GM12878 (cell line): ENCODE measurements around the gene SRSF7. TPM values are rescaled to one million over a fixed set of nuclear protein-coding genes. Genes with fewer than 3 reads are reported as not detected.

ENCODE experiments used
- BHLHE40 ChIP-seq, 2 experiments: fragments of 450-650 bp in 1 of 2; IDR thresholded peaks; 2 replicates each; pipeline ENCODE4 v1.6.1; 2011 to 2017; ENCODE audit warnings: low read depth in 2 of 2, borderline replicate concordance in 1 of 2, improper control_type of control experiment in 1 of 2, low read length in 1 of 2, mild to moderate bottlenecking in 1 of 2
- ESRRA ChIP-seq: IDR thresholded peaks from 2 replicates; pipeline ENCODE4 v1.6.1; 2012; ENCODE audit warnings: mild to moderate bottlenecking, low read length, improper control_type of control experiment
- EZH2 ChIP-seq: IDR thresholded peaks from 2 replicates; pipeline ENCODE4 v1.6.1; 2012; ENCODE audit warnings: low read depth, mild to moderate bottlenecking, control low read depth, inconsistent platforms, low read length, borderline replicate concordance; ENCODE audit not compliant: control insufficient read depth
- FOXM1 ChIP-seq: IDR thresholded peaks from 2 replicates; pipeline ENCODE4 v1.6.1; 2012; ENCODE audit warnings: low read depth, mild to moderate bottlenecking, inconsistent platforms, low read length, moderate library complexity
- GATAD2B ChIP-seq: fragments of 450-650 bp; conservative IDR thresholded peaks from 2 replicates; pipeline ENCODE4 v1.6.1; 2017; ENCODE audit warnings: low read depth, mild to moderate bottlenecking, moderate library complexity
- IKZF1 ChIP-seq: fragments of 450-650 bp; conservative IDR thresholded peaks from 2 replicates; pipeline ENCODE4 v1.6.1; 2017; ENCODE audit warnings: antibody characterized with exemption, mild to moderate bottlenecking
- MXI1 ChIP-seq: fragments of 150-350 bp; IDR thresholded peaks from 2 replicates; pipeline ENCODE4 v1.6.1; 2011; ENCODE audit warnings: low read depth, mild to moderate bottlenecking, inconsistent platforms, low read length, improper control_type of control experiment
- NFYB ChIP-seq: IDR thresholded peaks from 2 replicates; pipeline ENCODE4 v1.6.1; 2011; ENCODE audit warnings: low read depth, mild to moderate bottlenecking, low read length, improper control_type of control experiment, moderate library complexity; ENCODE audit not compliant: insufficient read depth
- NR2C2 ChIP-seq: IDR thresholded peaks from 2 replicates; pipeline ENCODE4 v1.6.1; 2011; ENCODE audit warnings: borderline replicate concordance, low read depth; ENCODE audit not compliant: control insufficient read depth, insufficient read length
- PML ChIP-seq: IDR thresholded peaks from 2 replicates; pipeline ENCODE4 v1.6.1; 2012; ENCODE audit warnings: low read length, inconsistent platforms
- POLR2AphosphoS5 ChIP-seq: IDR thresholded peaks from 2 replicates; pipeline ENCODE4 v1.6.1; 2011; ENCODE audit warnings: mild to moderate bottlenecking, low read length, inconsistent platforms
- RCOR1 ChIP-seq: conservative IDR thresholded peaks from 2 replicates; pipeline ENCODE4 v1.6.1; 2012; ENCODE audit warnings: low read depth, low read length, improper control_type of control experiment
- SMC3 ChIP-seq: IDR thresholded peaks from 2 replicates; pipeline ENCODE4 v1.6.1; 2011; ENCODE audit warnings: low read length, improper control_type of control experiment, borderline replicate concordance
- TAF1 ChIP-seq: IDR thresholded peaks from 2 replicates; pipeline ENCODE4 v1.6.1; 2011; ENCODE audit warnings: mild to moderate bottlenecking, low read depth, low read length, borderline replicate concordance
- YY1 ChIP-seq: IDR thresholded peaks from 2 replicates; pipeline ENCODE4 v1.6.1; 2011; ENCODE audit warnings: low read depth, mild to moderate bottlenecking, low read length
- ZNF217 ChIP-seq: fragments of 450-650 bp; IDR thresholded peaks from 2 replicates; pipeline ENCODE4 v1.6.1; 2017; ENCODE audit warnings: antibody characterized with exemption, mild to moderate bottlenecking
- ZNF384 ChIP-seq: IDR thresholded peaks from 2 replicates; pipeline ENCODE4 v1.6.1; 2012; ENCODE audit warnings: low read depth, mild to moderate bottlenecking, low read length, improper control_type of control experiment, borderline replicate concordance
- polyA plus RNA-seq, 11 experiments: library from polyadenylated mRNA; depleted of rRNA in 4 of 11; unstranded in 6 of 11; stranded (reverse) in 5 of 11; fragments of >200 nt; fragmentation: Nextera tagmentation in 4 of 11; fragmentation: Illumina TruSeq in 1 of 11; extraction: Ambion mirVana in 4 of 11; extraction: Trizol in 1 of 11; gene quantifications; 1 replicate in 1 of 11; 2 replicates in 10 of 11; pipeline versions ENCODE4 v1.2.1 to v1.2.3, GENCODE V29; 2011 to 2016; ENCODE audit warnings: inconsistent platforms in 2 of 11, missing spikeins in 2 of 11, low read depth in 1 of 11
- total RNA-seq, 4 experiments: library from RNA; depleted of rRNA in 3 of 4; stranded (reverse); fragments of >200 nt in 3 of 4; fragmentation: Illumina TruSeq in 1 of 4; extraction: Trizol in 1 of 4; gene quantifications; 2 replicates each; pipeline versions ENCODE4 v1.2.1 to v1.2.3, GENCODE V29; 2013 to 2021
- TF ChIP-seq, protein P1 (sequence below): fragments of 450-650 bp; IDR thresholded peaks from 2 replicates; pipeline ENCODE4 v1.6.1; 2018; ENCODE audit warnings: mild to moderate bottlenecking, low read depth, moderate library complexity; ENCODE audit not compliant: partially characterized antibody
- TF ChIP-seq, protein P2 (sequence below): IDR thresholded peaks from 2 replicates; pipeline ENCODE4 v1.6.1; 2012; ENCODE audit warnings: low read depth, low read length, improper control_type of control experiment
- TF ChIP-seq, protein P3 (sequence below): IDR thresholded peaks from 2 replicates; pipeline ENCODE4 v1.6.1; 2011; ENCODE audit warnings: mild to moderate bottlenecking, low read depth, low read length, moderate library complexity; ENCODE audit not compliant: insufficient replicate concordance
- TF ChIP-seq, protein P4 (sequence below): fragments of 450-650 bp; IDR thresholded peaks from 2 replicates; pipeline ENCODE4 v1.6.1; 2017; ENCODE audit warnings: mild to moderate bottlenecking, low read depth, inconsistent platforms; ENCODE audit not compliant: poor library complexity, severe bottlenecking

SRSF7 gene
- total and polyA plus RNA-seq, 10 of the 15 experiments (the other 5 are each of a cell fraction or from before 2014, with no cell fraction given), result 205 to 785 (median 408) TPM

DNA sequence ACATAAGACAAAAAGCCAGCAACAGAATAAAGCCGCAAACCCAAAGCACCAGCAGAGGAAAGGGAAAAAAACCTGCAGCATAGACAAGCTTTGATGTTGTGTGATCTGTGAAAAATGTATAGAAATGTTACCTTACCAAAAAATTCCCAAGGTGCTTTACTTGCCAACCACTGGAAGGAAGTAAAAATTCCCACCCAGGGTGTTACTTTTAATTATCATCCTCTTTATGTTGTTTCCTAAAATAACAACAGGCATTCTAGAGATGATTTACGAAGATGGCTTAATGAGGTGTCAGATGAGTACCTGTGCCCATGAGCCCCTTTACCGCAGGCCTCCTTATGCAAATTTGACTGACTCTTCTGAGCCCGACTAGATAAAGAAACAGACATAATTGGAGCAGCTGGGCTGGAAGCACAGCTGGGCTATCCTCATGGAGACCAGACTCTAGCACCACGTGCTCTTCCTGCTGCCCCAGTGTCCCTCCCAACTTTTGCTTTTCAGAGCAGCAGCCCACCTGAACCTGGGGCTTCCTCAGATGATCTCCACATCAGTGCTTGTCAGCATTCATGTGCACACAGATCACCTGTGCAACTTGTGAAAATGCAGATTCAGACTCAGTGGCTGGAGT, 41.5 kb downstream of the SRSF7 start (continued):
- TF ChIP-seq, protein P1, sequence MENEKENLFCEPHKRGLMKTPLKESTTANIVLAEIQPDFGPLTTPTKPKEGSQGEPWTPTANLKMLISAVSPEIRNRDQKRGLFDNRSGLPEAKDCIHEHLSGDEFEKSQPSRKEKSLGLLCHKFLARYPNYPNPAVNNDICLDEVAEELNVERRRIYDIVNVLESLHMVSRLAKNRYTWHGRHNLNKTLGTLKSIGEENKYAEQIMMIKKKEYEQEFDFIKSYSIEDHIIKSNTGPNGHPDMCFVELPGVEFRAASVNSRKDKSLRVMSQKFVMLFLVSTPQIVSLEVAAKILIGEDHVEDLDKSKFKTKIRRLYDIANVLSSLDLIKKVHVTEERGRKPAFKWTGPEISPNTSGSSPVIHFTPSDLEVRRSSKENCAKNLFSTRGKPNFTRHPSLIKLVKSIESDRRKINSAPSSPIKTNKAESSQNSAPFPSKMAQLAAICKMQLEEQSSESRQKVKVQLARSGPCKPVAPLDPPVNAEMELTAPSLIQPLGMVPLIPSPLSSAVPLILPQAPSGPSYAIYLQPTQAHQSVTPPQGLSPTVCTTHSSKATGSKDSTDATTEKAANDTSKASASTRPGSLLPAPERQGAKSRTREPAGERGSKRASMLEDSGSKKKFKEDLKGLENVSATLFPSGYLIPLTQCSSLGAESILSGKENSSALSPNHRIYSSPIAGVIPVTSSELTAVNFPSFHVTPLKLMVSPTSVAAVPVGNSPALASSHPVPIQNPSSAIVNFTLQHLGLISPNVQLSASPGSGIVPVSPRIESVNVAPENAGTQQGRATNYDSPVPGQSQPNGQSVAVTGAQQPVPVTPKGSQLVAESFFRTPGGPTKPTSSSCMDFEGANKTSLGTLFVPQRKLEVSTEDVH, result peak; percentile 43
- TF ChIP-seq ZNF384, result peak; percentile 82; the same call in 1 of the 2 replicates
- TF ChIP-seq RCOR1, result no peak
- TF ChIP-seq POLR2AphosphoS5, result no peak
- peak; percentile 93 for TF ChIP-seq IKZF1
- peak; percentile 54; the same call in 1 of the 2 replicates for TF ChIP-seq ZNF217
- peak; percentile 60; the same call in 1 of the 2 replicates for TF ChIP-seq GATAD2B
- no peak for TF ChIP-seq YY1
- TF ChIP-seq NR2C2, result no peak
- TF ChIP-seq, protein P2, sequence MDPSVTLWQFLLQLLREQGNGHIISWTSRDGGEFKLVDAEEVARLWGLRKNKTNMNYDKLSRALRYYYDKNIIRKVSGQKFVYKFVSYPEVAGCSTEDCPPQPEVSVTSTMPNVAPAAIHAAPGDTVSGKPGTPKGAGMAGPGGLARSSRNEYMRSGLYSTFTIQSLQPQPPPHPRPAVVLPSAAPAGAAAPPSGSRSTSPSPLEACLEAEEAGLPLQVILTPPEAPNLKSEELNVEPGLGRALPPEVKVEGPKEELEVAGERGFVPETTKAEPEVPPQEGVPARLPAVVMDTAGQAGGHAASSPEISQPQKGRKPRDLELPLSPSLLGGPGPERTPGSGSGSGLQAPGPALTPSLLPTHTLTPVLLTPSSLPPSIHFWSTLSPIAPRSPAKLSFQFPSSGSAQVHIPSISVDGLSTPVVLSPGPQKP, result no peak
- TF ChIP-seq, protein P3, sequence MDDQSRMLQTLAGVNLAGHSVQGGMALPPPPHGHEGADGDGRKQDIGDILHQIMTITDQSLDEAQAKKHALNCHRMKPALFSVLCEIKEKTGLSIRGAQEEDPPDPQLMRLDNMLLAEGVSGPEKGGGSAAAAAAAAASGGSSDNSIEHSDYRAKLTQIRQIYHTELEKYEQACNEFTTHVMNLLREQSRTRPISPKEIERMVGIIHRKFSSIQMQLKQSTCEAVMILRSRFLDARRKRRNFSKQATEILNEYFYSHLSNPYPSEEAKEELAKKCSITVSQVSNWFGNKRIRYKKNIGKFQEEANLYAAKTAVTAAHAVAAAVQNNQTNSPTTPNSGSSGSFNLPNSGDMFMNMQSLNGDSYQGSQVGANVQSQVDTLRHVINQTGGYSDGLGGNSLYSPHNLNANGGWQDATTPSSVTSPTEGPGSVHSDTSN, result no peak
- TF ChIP-seq, protein P4, sequence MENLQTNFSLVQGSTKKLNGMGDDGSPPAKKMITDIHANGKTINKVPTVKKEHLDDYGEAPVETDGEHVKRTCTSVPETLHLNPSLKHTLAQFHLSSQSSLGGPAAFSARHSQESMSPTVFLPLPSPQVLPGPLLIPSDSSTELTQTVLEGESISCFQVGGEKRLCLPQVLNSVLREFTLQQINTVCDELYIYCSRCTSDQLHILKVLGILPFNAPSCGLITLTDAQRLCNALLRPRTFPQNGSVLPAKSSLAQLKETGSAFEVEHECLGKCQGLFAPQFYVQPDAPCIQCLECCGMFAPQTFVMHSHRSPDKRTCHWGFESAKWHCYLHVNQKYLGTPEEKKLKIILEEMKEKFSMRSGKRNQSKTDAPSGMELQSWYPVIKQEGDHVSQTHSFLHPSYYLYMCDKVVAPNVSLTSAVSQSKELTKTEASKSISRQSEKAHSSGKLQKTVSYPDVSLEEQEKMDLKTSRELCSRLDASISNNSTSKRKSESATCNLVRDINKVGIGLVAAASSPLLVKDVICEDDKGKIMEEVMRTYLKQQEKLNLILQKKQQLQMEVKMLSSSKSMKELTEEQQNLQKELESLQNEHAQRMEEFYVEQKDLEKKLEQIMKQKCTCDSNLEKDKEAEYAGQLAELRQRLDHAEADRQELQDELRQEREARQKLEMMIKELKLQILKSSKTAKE, result peak; percentile 84
- no peak for TF ChIP-seq SMC3
- no peak for TF ChIP-seq EZH2
- TF ChIP-seq BHLHE40 (IDR thresholded peaks at IDR 0.05; ENCODE audit: borderline replicate concordance in 1 of 2, low read depth in 2 of 2, low read length in 1 of 2), result peak in 1 of 2 experiments; percentile 62; a peak in 2 of 4 replicates
- TF ChIP-seq PML, result no peak
- TF ChIP-seq NFYB, result no peak
- no peak for TF ChIP-seq MXI1
- TF ChIP-seq ESRRA, result no peak
- TF ChIP-seq TAF1, result no peak
- peak; percentile 64; the same call in 1 of the 2 replicates for TF ChIP-seq FOXM1
